ENCODE data around the gene LARP6. TPM values are rescaled to one million over a fixed set of nuclear protein-coding genes. Genes with fewer than 3 reads are reported as not detected.

LARP6 gene
- total RNA-seq, 1 experiment from 2014 or later: 35.9 TPM

GRCh38 chr15:70870051-70870450 is 16.1 kb upstream of the LARP6 start:
- Histone ChIP-seq H3K79me2 (ENCODE audit: insufficient read depth, low read length) (no peaks in the 10 kb centered on the region), H3K27me3 (ENCODE audit: insufficient read depth, low read length) (no peaks in the 10 kb centered on the region), H2AFZ (ENCODE audit: low read depth, low read length, poor library complexity, severe bottlenecking) (no peak overlapping the region), H3K4me2 (ENCODE audit: low read length) (peak overlapping the region; percentile 11; the same call in 1 of the 2 replicates), H4K20me1 (ENCODE audit: insufficient read depth) (no peaks in the 10 kb centered on the region), H3K9me3 (ENCODE audit: control insufficient read depth in 1 of 2, insufficient read depth in 1 of 2, low read depth in 1 of 2, low read length in 2 of 2) (no peaks in the 10 kb centered on the region), H3K27ac (ENCODE audit: low read depth, low read length) (no peak overlapping the region), H3K36me3 (ENCODE audit: control insufficient read depth in 1 of 2, insufficient read depth in 2 of 2, low read length in 2 of 2) (no peaks in the 10 kb centered on the region), H3K4me1 (ENCODE audit: control insufficient read depth in 1 of 2, insufficient read depth in 2 of 2, low read length in 2 of 2) (peaks cover 2 to 9% of the 10 kb centered on the region in 2 experiments; a peak in 3 of 4 replicates), H3K9me2 (ENCODE audit: insufficient read depth) (no peaks in the 10 kb centered on the region), H3K4me3 (replicated peaks in 1 of 2; ENCODE audit: low read depth in 1 of 2, low read length in 2 of 2) (no peak overlapping the region), H3K9ac (ENCODE audit: low read length) (no peak overlapping the region)
- intact Hi-C loops (cut with micrococcal nuclease): no loop called here
- RAD21 ChIA-PET (ENCODE audit: low non-redundant PET in 1 of 2, low total read pairs in 2 of 2, uncharacterized antibody in 2 of 2, unreplicated experiment in 2 of 2): no interaction called here
- ATAC-seq (no peak), DNase-seq (ENCODE audit: low read depth, low spot score) (no peak)
- BruUV-seq (replicated peaks): no TSS peak
- TF ChIP-seq RAD21 (IDR thresholded peaks at IDR 0.05; ENCODE audit: low read depth) (no peak), FOSL1 (IDR thresholded peaks at IDR 0.05; ENCODE audit: low read depth) (no peak), JUND (IDR thresholded peaks at IDR 0.05) (peak; percentile 36; the same call in 1 of the 2 replicates)
- POLR2A ChIA-PET: interaction anchor here (2.2 kb wide), 1 partner anchor 16 kb away, joined by 8 read pairs; the partner anchor contains the start of gene LARP6
- CTCF ChIA-PET: interaction anchor here (1.5 kb wide), 1 partner anchor 58 kb away, joined by 6 read pairs; no protein-coding TSS in a partner anchor

GRCh38 chr15:70869346-70869745 is 15.4 kb upstream of the LARP6 start:
- ChIA-PET POLR2A (interaction anchor here (2.2 kb wide), 1 partner anchor 15 kb away, joined by 8 read pairs; the partner anchor contains the start of gene LARP6), CTCF (interaction anchor here (1.5 kb wide), 1 partner anchor 57 kb away, joined by 6 read pairs; no protein-coding TSS in a partner anchor), RAD21 (ENCODE audit: low non-redundant PET in 1 of 2, low total read pairs in 2 of 2, uncharacterized antibody in 2 of 2, unreplicated experiment in 2 of 2) (no interaction called here)
- Histone ChIP-seq H4K20me1 (ENCODE audit: insufficient read depth) (no peaks in the 10 kb centered on the region), H3K4me1 (ENCODE audit: control insufficient read depth in 1 of 2, insufficient read depth in 2 of 2, low read length in 2 of 2) (peaks cover 2 to 9% of the 10 kb centered on the region in 2 experiments; a peak in 3 of 4 replicates), H2AFZ (ENCODE audit: low read depth, low read length, poor library complexity, severe bottlenecking) (no peak overlapping the region), H3K9me3 (ENCODE audit: control insufficient read depth in 1 of 2, insufficient read depth in 1 of 2, low read depth in 1 of 2, low read length in 2 of 2) (no peaks in the 10 kb centered on the region), H3K9ac (ENCODE audit: low read length) (no peak overlapping the region), H3K4me2 (ENCODE audit: low read length) (no peak overlapping the region), H3K27me3 (ENCODE audit: insufficient read depth, low read length) (no peaks in the 10 kb centered on the region), H3K9me2 (ENCODE audit: insufficient read depth) (no peaks in the 10 kb centered on the region), H3K27ac (ENCODE audit: low read depth, low read length) (no peak overlapping the region), H3K79me2 (ENCODE audit: insufficient read depth, low read length) (no peaks in the 10 kb centered on the region), H3K36me3 (ENCODE audit: control insufficient read depth in 1 of 2, insufficient read depth in 2 of 2, low read length in 2 of 2) (no peaks in the 10 kb centered on the region), H3K4me3 (replicated peaks in 1 of 2; ENCODE audit: low read depth in 1 of 2, low read length in 2 of 2) (no peak overlapping the region)
- BruUV-seq (replicated peaks): no TSS peak
- no peak for ATAC-seq
- intact Hi-C loops (cut with micrococcal nuclease): no loop called here
- DNase-seq (ENCODE audit: low read depth, low spot score): no peak
- no peak for TF ChIP-seq SRF (IDR thresholded peaks at IDR 0.05; ENCODE audit: low read depth)
- no peak for TF ChIP-seq RAD21 (IDR thresholded peaks at IDR 0.05; ENCODE audit: low read depth)
- TF ChIP-seq SIN3A (IDR thresholded peaks at IDR 0.05; ENCODE audit: low read depth): no peak
- no peak for TF ChIP-seq CTCF (IDR thresholded peaks at IDR 0.05 in 2 of 3, conservative IDR thresholded peaks at IDR 0.05 in 1 of 3; ENCODE audit: borderline replicate concordance in 1 of 3, insufficient read depth in 1 of 3, low read depth in 2 of 3, low read length in 2 of 3)
- no peak for TF ChIP-seq YY1 (IDR thresholded peaks at IDR 0.05; ENCODE audit: extremely low read depth, insufficient replicate concordance, low read depth, low read length)
- no peak for TF ChIP-seq EZH2phosphoT487 (IDR thresholded peaks at IDR 0.05; ENCODE audit: borderline replicate concordance)
- TF ChIP-seq JUND (IDR thresholded peaks at IDR 0.05): no peak
- no peak for TF ChIP-seq ZBTB33 (IDR thresholded peaks at IDR 0.05; ENCODE audit: extremely low read depth, insufficient replicate concordance, low read length)
- no peak for TF ChIP-seq CEBPB (IDR thresholded peaks at IDR 0.05; ENCODE audit: low read depth)
- TF ChIP-seq, protein P1, sequence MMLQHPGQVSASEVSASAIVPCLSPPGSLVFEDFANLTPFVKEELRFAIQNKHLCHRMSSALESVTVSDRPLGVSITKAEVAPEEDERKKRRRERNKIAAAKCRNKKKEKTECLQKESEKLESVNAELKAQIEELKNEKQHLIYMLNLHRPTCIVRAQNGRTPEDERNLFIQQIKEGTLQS (IDR thresholded peaks at IDR 0.05): no peak

Measured in HCT116 (cell line).